Endothelial cell of umbilical vein (primary cell): ENCODE data around the gene PKP4. TPM values are rescaled to one million over a fixed set of nuclear protein-coding genes. Genes with fewer than 3 reads are reported as not detected.

Experiments used
- BruUV-seq: library from RNA; stranded (reverse); fragments of 400-500 nt; replicated peaks from 2 replicates; lab custom pipeline; 2021; lab: Mats Ljungman, UMichigan
- CTCF ChIA-PET: fragments of 300-600, 350-600 bp; sonication (Branson Sonifier 250); formaldehyde crosslinking; loops from one replicate; lab custom pipeline; 2021; ENCODE audit warnings: antibody characterized with exemption, inconsistent platforms; lab: Charles Lee
- POLR2A ChIA-PET: fragments of 300-600, 350-600 bp; sonication (Branson Sonifier 250); formaldehyde crosslinking; loops from one replicate; lab custom pipeline; 2021; ENCODE audit warnings: antibody characterized with exemption, inconsistent platforms; lab: Charles Lee
- DNase-seq: peaks from one replicate; pipeline ENCODE4 v3.0.0-alpha.2; 2011; ENCODE audit warnings: low read depth, low spot score
- FAIRE-seq: peaks from 2 replicates; lab custom pipeline; 2011; peaks lifted over from hg19 to GRCh38; lab: Jason Lieb, UNC
- H2AFZ ChIP-seq: 2 replicates; pipeline ENCODE4 v1.6.0; 2012; ENCODE audit warnings: low read depth, low read length, control low read depth, inconsistent platforms
- H3K27ac ChIP-seq: 2 replicates; pipeline ENCODE4 v1.5.1; 2011; ENCODE audit warnings: low read depth, mild to moderate bottlenecking, control low read depth, low read length, moderate library complexity; ENCODE audit not compliant: insufficient read depth
- H3K27me3 ChIP-seq, 2 experiments: 2 replicates each; pipeline versions ENCODE4 v1.6.0 to v1.6.1; 2011; ENCODE audit warnings: low read length in 2 of 2, mixed read lengths in 1 of 2; ENCODE audit not compliant: control insufficient read depth in 2 of 2, insufficient read depth in 2 of 2
- H3K36me3 ChIP-seq, 2 experiments: 2 replicates in 1 of 2; 3 replicates in 1 of 2; pipeline ENCODE4 v1.5.1; 2011; ENCODE audit warnings: low read length in 2 of 2, mild to moderate bottlenecking in 1 of 2, moderate library complexity in 1 of 2; ENCODE audit not compliant: control insufficient read depth in 2 of 2, insufficient read depth in 2 of 2; ENCODE audit errors: extremely low read depth in 1 of 2
- H3K4me1 ChIP-seq: 3 replicates; pipeline ENCODE4 v1.5.1; 2011; ENCODE audit warnings: mild to moderate bottlenecking, low read length; ENCODE audit not compliant: control insufficient read depth, insufficient read depth; ENCODE audit errors: extremely low read depth
- H3K4me2 ChIP-seq: 2 replicates; pipeline ENCODE4 v1.6.1; 2011; ENCODE audit warnings: low read length, control low read depth, mixed read lengths; ENCODE audit not compliant: insufficient read depth
- H3K4me3 ChIP-seq, 3 experiments: fragments of 200-600 bp in 1 of 3; sonication (generic), shearing (Covaris generic) in 1 of 3; replicated peaks in 1 of 3; 2 replicates each; pipeline ENCODE4 v1.5.1; 2011 to 2016; ENCODE audit warnings: control low read depth in 3 of 3, low read length in 3 of 3, mild to moderate bottlenecking in 2 of 3, inconsistent platforms in 1 of 3, low read depth in 1 of 3, moderate library complexity in 1 of 3; ENCODE audit not compliant: insufficient read depth in 1 of 3
- H3K79me2 ChIP-seq: 2 replicates; pipeline ENCODE4 v1.6.0; 2012; ENCODE audit warnings: low read length, inconsistent platforms; ENCODE audit not compliant: control insufficient read depth, insufficient read depth
- H3K9ac ChIP-seq: replicated peaks from 2 replicates; pipeline ENCODE3; 2011; ENCODE audit warnings: low read length, control low read depth; ENCODE audit not compliant: insufficient read depth; ENCODE audit errors: extremely low read depth
- H3K9me1 ChIP-seq: replicated peaks from 3 replicates; pipeline ENCODE4 v1.6.0; 2011; ENCODE audit warnings: mild to moderate bottlenecking, low read length; ENCODE audit not compliant: control insufficient read depth, insufficient read depth; ENCODE audit errors: extremely low read depth
- H3K9me3 ChIP-seq: replicated peaks from 2 replicates; pipeline ENCODE4 v1.5.1; 2012; ENCODE audit warnings: low read length, inconsistent platforms; ENCODE audit not compliant: control insufficient read depth, insufficient read depth
- H4K20me1 ChIP-seq: replicated peaks from 2 replicates; pipeline ENCODE3; 2011; ENCODE audit warnings: mild to moderate bottlenecking, low read length; ENCODE audit not compliant: control insufficient read depth, insufficient read depth; ENCODE audit errors: extremely low read depth
- EZH2 ChIP-seq: IDR thresholded peaks from 2 replicates; pipeline ENCODE4 v1.6.1; 2012; ENCODE audit warnings: borderline replicate concordance, low read depth, mild to moderate bottlenecking, moderate library complexity, low read length, inconsistent platforms; ENCODE audit not compliant: severe bottlenecking
- FOS ChIP-seq: IDR thresholded peaks from 2 replicates; pipeline ENCODE4 v1.6.1; 2011; ENCODE audit warnings: mild to moderate bottlenecking, low read length, moderate library complexity, borderline replicate concordance; ENCODE audit not compliant: insufficient read depth
- GATA2 ChIP-seq: IDR thresholded peaks from 2 replicates; pipeline ENCODE4 v1.7.0; 2011; ENCODE audit warnings: low read depth, mild to moderate bottlenecking, moderate library complexity, mixed read lengths, low read length; ENCODE audit not compliant: insufficient read length, insufficient read depth
- JUN ChIP-seq: IDR thresholded peaks from 2 replicates; pipeline ENCODE4 v1.6.1; 2011; ENCODE audit warnings: borderline replicate concordance, low read depth; ENCODE audit not compliant: insufficient read length, insufficient read depth
- MYC ChIP-seq: IDR thresholded peaks from one replicate; pipeline ENCODE4 v1.6.1; 2011; ENCODE audit warnings: mild to moderate bottlenecking, low read depth, low read length
- POLR2A ChIP-seq: IDR thresholded peaks from 2 replicates; pipeline ENCODE4 v1.6.1; 2012; ENCODE audit warnings: low read depth, mild to moderate bottlenecking, control low read depth, low read length
- POLR2AphosphoS5 ChIP-seq: IDR thresholded peaks from 2 replicates; pipeline ENCODE4 v1.6.1; 2012; ENCODE audit warnings: low read depth, mild to moderate bottlenecking, control low read depth, low read length, moderate library complexity; ENCODE audit not compliant: insufficient read depth
- dilution Hi-C: fragments of 300-500 bp; cut with MboI; formaldehyde crosslinking; loops from one replicate; pipeline ENCODE4 v1.15.0; 2019; ENCODE audit warnings: low sequenced_read_pairs; ENCODE audit not compliant: extremely low pct_ligation_motif_present
- intact Hi-C: fragments of 100-400 bp; cut with micrococcal nuclease; formaldehyde crosslinking; loops from one replicate; pipeline ENCODE4 v1.10.0; 2022
- polyA plus RNA-seq, 4 experiments: library from polyadenylated mRNA; depleted of rRNA in 3 of 4; stranded (reverse) in 3 of 4; unstranded in 1 of 4; fragments of >200 nt; gene quantifications; 2 replicates each; pipeline versions ENCODE4 v1.2.1 to v1.2.3, GENCODE V29; 2011 to 2012; ENCODE audit warnings: missing spikeins in 1 of 4
- total RNA-seq: library from RNA; stranded (reverse); gene quantifications from 2 replicates; pipeline ENCODE4 v1.2.3, GENCODE V29; 2021
- TF ChIP-seq, protein P1 (sequence below): IDR thresholded peaks from 2 replicates; pipeline ENCODE4 v1.6.1; 2011; ENCODE audit not compliant: insufficient read depth, insufficient read length
- TF ChIP-seq, protein P2 (sequence below), 2 donors: IDR thresholded peaks; 1 replicate in 1 of 2; 2 replicates in 1 of 2; pipeline ENCODE4 v1.5.1; 2011; ENCODE audit warnings: low read length in 2 of 2, mild to moderate bottlenecking in 2 of 2, moderate library complexity in 2 of 2, control low read depth in 1 of 2, inconsistent platforms in 1 of 2, low read depth in 1 of 2; ENCODE audit not compliant: insufficient read depth in 1 of 2; ENCODE audit errors: extremely low read depth in 1 of 2

PKP4 gene
- total and polyA plus RNA-seq, 2 donors (not counting 3 experiments of a cell fraction or from before 2014, with no cell fraction given), result 35.4 to 68.5 TPM

DNA sequence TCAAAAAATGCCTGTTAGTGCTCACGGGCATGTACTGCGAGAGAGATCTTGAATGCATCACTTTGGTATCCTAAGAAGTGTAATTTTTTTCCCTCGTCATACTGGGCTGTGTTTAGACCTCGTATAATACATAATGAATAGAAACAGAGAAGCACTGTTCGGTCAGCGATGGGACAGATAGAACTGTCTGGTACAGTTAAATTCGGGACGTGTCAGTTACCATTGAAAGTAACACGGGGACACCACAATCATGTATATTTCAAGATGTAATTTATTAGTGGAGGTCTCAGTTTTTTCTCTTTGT is 1.8 kb downstream of the PKP4 start:
- ChIA-PET POLR2A (interaction anchor here (0.7 kb wide), 1 partner anchor 264 kb away, joined by 3 read pairs; no protein-coding TSS in a partner anchor), CTCF (interaction anchor here (0.9 to 4.7 kb wide), 16 partner anchors 18 to 434 kb away, joined by 3 to 63 read pairs (median 6); no protein-coding TSS in a partner anchor)
- Histone ChIP-seq H3K9me1 (no peaks in the 10 kb centered on the region), H4K20me1 (peaks cover 4% of the 10 kb centered on the region), H2AFZ (no peak overlapping the region), H3K9me3 (no peaks in the 10 kb centered on the region), H3K4me2 (peak overlapping the region; percentile 92), H3K27me3 (peaks cover 3 to 13% of the 10 kb centered on the region in 2 experiments), H3K36me3 (no peaks in the 10 kb centered on the region), H3K4me1 (peaks cover 38% of the 10 kb centered on the region), H3K4me3 (peak overlapping the region; percentile 53 to 86 (median 81)), H3K27ac (peak overlapping the region; percentile 75), H3K79me2 (peaks cover 53% of the 10 kb centered on the region), H3K9ac (peak overlapping the region; percentile 73)
- intact Hi-C loops, result loop anchor here (1.0 to 10.0 kb wide), 6 partner anchors 168 to 674 kb away; no protein-coding TSS in a partner anchor
- BruUV-seq, result TSS peak; percentile 20
- dilution Hi-C loops, result no loop called here
- DNase-seq (no peak), FAIRE-seq (no peak)
- no peak for TF ChIP-seq FOS
- TF ChIP-seq, protein P1, sequence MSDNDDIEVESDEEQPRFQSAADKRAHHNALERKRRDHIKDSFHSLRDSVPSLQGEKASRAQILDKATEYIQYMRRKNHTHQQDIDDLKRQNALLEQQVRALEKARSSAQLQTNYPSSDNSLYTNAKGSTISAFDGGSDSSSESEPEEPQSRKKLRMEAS, result no peak
- TF ChIP-seq GATA2, result no peak
- TF ChIP-seq EZH2, result no peak

DNA sequence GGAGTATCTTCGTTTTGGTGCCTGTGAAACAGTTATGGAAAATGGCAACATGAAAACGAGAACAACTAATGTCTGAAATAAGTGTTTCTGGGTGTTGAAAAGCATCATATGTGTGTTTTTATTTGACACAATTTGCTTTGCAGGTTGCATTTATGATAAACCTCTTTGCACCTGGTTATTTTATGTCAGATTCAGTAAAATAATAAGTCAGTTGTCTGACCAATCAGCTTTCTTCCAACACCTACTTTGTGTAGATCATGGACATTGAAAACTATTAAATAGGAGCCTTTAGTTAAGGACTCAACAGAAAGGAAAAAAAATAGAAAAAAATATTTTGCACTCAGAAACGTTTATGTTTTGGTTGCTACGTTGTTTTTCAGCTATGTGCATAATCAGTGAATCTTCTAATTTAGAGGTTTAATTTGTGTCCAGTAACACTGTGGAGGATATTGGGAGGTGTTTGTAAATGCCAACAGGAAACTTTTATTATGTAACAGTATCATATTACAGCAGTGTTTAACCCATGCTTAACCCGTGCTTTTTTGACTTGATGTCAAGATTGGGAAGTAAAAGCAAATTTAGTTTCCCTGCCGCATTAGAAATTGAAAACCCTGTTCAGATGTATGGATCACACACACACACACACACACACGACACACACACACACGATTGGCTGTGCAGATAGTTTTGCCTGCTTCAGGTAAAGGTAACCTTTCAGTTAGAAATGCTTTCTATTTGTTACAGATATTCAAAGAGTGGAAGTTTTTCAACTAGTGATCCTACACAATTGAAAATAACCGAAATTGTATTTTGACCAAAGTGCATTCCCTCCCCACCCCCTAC is 2.6 kb downstream of the PKP4 start:
- no TSS peak for BruUV-seq

More for the DNA sequence above, 2.6 kb downstream of the PKP4 start:
- no peaks in the 10 kb centered on the region for H3K9me3 ChIP-seq
- peak overlapping the region; percentile 73 for H3K9ac ChIP-seq
- no peaks in the 10 kb centered on the region for H3K9me1 ChIP-seq
- intact Hi-C loops (loop anchor here (2.0 to 10.0 kb wide), 4 partner anchors 167 to 675 kb away; no protein-coding TSS in a partner anchor), dilution Hi-C loops (no loop called here)
- POLR2A ChIA-PET, result interaction anchor here (0.7 kb wide), 1 partner anchor 263 kb away, joined by 3 read pairs; no protein-coding TSS in a partner anchor
- H3K79me2 ChIP-seq, result peaks cover 60% of the 10 kb centered on the region
- CTCF ChIA-PET, result interaction anchor here (1.3 to 4.7 kb wide), 10 partner anchors 17 to 435 kb away, joined by 3 to 63 read pairs (median 6); no protein-coding TSS in a partner anchor
- TF ChIP-seq, protein P2, sequence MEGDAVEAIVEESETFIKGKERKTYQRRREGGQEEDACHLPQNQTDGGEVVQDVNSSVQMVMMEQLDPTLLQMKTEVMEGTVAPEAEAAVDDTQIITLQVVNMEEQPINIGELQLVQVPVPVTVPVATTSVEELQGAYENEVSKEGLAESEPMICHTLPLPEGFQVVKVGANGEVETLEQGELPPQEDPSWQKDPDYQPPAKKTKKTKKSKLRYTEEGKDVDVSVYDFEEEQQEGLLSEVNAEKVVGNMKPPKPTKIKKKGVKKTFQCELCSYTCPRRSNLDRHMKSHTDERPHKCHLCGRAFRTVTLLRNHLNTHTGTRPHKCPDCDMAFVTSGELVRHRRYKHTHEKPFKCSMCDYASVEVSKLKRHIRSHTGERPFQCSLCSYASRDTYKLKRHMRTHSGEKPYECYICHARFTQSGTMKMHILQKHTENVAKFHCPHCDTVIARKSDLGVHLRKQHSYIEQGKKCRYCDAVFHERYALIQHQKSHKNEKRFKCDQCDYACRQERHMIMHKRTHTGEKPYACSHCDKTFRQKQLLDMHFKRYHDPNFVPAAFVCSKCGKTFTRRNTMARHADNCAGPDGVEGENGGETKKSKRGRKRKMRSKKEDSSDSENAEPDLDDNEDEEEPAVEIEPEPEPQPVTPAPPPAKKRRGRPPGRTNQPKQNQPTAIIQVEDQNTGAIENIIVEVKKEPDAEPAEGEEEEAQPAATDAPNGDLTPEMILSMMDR (IDR thresholded peaks at IDR 0.05; ENCODE audit: extremely low read depth in 1 of 2, insufficient read depth in 1 of 2, low read depth in 1 of 2, low read length in 2 of 2), result no peak
- TF ChIP-seq JUN, result no peak
- TF ChIP-seq EZH2, result no peak
- no peak for TF ChIP-seq POLR2A
- TF ChIP-seq MYC, result no peak
- no peak for TF ChIP-seq FOS
- no peak for TF ChIP-seq POLR2AphosphoS5
- TF ChIP-seq, protein P1, result no peak
- TF ChIP-seq GATA2, result no peak
- peak overlapping the region; percentile 92 for H3K4me2 ChIP-seq
- FAIRE-seq (no peak), DNase-seq (peak; percentile 52)
- no peaks in the 10 kb centered on the region for H3K36me3 ChIP-seq
- H3K4me3 ChIP-seq, result peak overlapping the region in 2 of 3 experiments; percentile 81 to 86
- peaks cover 1 to 11% of the 10 kb centered on the region in 2 experiments for H3K27me3 ChIP-seq
- no peak overlapping the region for H3K27ac ChIP-seq
- H4K20me1 ChIP-seq, result peaks cover 4% of the 10 kb centered on the region
- H2AFZ ChIP-seq, result no peak overlapping the region
- peaks cover 38% of the 10 kb centered on the region for H3K4me1 ChIP-seq
